ENCODE measurements around the gene ALAS1.
"Not testable (repeated sequence)": the region's sequence is repeated elsewhere in the genome, so short reads cannot be mapped to it uniquely, and the experiment has no call there.

The ALAS1 gene

GRCh38 chr3:52178126-52178525, 19.8 kb upstream of the ALAS1 start:
- H3K9ac ChIP-seq (ENCODE audit: low read length); H3K4me3 ChIP-seq (ENCODE audit: low read depth in 1 of 2, low read length in 2 of 2); H3K27ac ChIP-seq (ENCODE audit: low read depth, low read length): not testable (repeated sequence)

GRCh38 chr3:52178537-52178936, 19.4 kb upstream of the ALAS1 start:
- H3K4me1 ChIP-seq (ENCODE audit: insufficient read depth, low read length) = no peaks in the 10 kb centered on the region
- no peaks in the 10 kb centered on the region for H3K36me3 ChIP-seq (ENCODE audit: insufficient read depth, low read length)
- no peak overlapping the region for H3K27ac ChIP-seq (ENCODE audit: low read depth, low read length)
- no peaks in the 10 kb centered on the region for H3K27me3 ChIP-seq (ENCODE audit: control insufficient read depth in 1 of 2, insufficient read depth in 2 of 2, low read length in 2 of 2)
- no peaks in the 10 kb centered on the region for H3K9me3 ChIP-seq (ENCODE audit: low read length)
- no peak overlapping the region for H3K4me3 ChIP-seq (ENCODE audit: low read depth in 1 of 2, low read length in 2 of 2)
- H3K9ac ChIP-seq (ENCODE audit: low read length) = no peak overlapping the region

More at GRCh38 chr3:52178126-52178525, 19.8 kb upstream of the ALAS1 start:
- not testable (repeated sequence) for H3K4me1 ChIP-seq (ENCODE audit: insufficient read depth, low read length); H3K27me3 ChIP-seq (ENCODE audit: control insufficient read depth in 1 of 2, insufficient read depth in 2 of 2, low read length in 2 of 2); H3K36me3 ChIP-seq (ENCODE audit: insufficient read depth, low read length); H3K9me3 ChIP-seq (ENCODE audit: low read length)

DNA sequence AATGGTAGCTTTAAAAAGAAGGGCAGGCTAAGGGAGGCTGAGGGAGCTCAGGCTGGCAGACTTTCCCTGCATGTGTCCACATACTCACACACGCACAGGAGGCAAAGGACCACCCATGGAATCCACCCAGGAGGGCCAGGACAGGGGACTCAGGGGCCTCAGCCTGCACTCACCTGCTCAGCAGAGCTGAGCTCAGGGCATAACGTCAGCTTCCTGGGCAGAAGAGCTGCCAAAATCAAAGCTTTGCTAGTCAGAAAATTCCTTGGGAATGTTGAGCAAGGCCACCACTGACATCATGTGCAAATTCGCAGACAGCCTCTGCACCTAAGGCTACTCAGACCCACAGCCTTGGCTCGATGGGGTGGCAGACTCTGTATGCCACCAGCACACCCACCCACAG, 16.4 kb upstream of the ALAS1 start:
- Histone ChIP-seq H3K9ac (ENCODE audit: low read length) (no peak overlapping the region), H3K36me3 (ENCODE audit: insufficient read depth, low read length) (no peaks in the 10 kb centered on the region), H3K9me3 (ENCODE audit: low read length) (no peaks in the 10 kb centered on the region), H3K27me3 (ENCODE audit: control insufficient read depth in 1 of 2, insufficient read depth in 2 of 2, low read length in 2 of 2) (no peaks in the 10 kb centered on the region), H3K27ac (ENCODE audit: low read depth, low read length) (no peak overlapping the region), H3K4me1 (ENCODE audit: insufficient read depth, low read length) (no peaks in the 10 kb centered on the region), H3K4me3 (ENCODE audit: low read depth in 1 of 2, low read length in 2 of 2) (no peak overlapping the region)

DNA sequence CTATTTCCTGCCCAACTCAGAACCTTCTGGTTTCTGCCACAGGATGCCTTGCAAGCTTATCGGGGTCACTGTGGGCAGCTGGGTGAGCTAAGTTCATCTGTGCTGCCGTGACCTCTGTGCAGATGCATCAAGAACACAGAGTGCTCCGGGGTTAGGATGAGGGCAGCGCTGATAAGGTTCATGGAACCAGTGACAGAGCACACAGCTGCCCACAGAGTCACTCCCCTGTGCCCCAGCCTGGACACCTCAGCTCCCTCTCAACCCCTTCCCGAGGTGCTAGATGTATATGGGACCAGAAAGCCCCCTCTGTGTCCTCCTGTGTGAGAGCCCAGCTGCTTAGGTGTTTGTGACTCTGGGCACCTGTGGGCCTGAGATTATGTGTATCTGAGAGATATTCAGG, 15.8 kb upstream of the ALAS1 start:
- Histone ChIP-seq H3K9ac (ENCODE audit: low read length) (no peak overlapping the region), H3K27me3 (ENCODE audit: control insufficient read depth in 1 of 2, insufficient read depth in 2 of 2, low read length in 2 of 2) (no peaks in the 10 kb centered on the region), H3K9me3 (ENCODE audit: low read length) (no peaks in the 10 kb centered on the region), H3K4me3 (ENCODE audit: low read depth in 1 of 2, low read length in 2 of 2) (no peak overlapping the region), H3K36me3 (ENCODE audit: insufficient read depth, low read length) (no peaks in the 10 kb centered on the region), H3K27ac (ENCODE audit: low read depth, low read length) (no peak overlapping the region), H3K4me1 (ENCODE audit: insufficient read depth, low read length) (no peaks in the 10 kb centered on the region)

GRCh38 chr3:52182691-52183090, 15.3 kb upstream of the ALAS1 start:
- Histone ChIP-seq H3K4me1 (ENCODE audit: insufficient read depth, low read length) (no peaks in the 10 kb centered on the region), H3K27ac (ENCODE audit: low read depth, low read length) (no peak overlapping the region), H3K27me3 (ENCODE audit: control insufficient read depth in 1 of 2, insufficient read depth in 2 of 2, low read length in 2 of 2) (no peaks in the 10 kb centered on the region), H3K9me3 (ENCODE audit: low read length) (no peaks in the 10 kb centered on the region), H3K36me3 (ENCODE audit: insufficient read depth, low read length) (no peaks in the 10 kb centered on the region), H3K4me3 (ENCODE audit: low read depth in 1 of 2, low read length in 2 of 2) (no peak overlapping the region), H3K9ac (ENCODE audit: low read length) (no peak overlapping the region)

GRCh38 chr3:52183786-52184445, 14.0 kb upstream of the ALAS1 start:
- Histone ChIP-seq H3K27ac (ENCODE audit: low read depth, low read length) (no peak overlapping the region), H3K4me3 (ENCODE audit: low read depth in 1 of 2, low read length in 2 of 2) (no peak overlapping the region), H3K4me1 (ENCODE audit: insufficient read depth, low read length) (no peaks in the 10 kb centered on the region), H3K9ac (ENCODE audit: low read length) (no peak overlapping the region), H3K27me3 (ENCODE audit: control insufficient read depth in 1 of 2, insufficient read depth in 2 of 2, low read length in 2 of 2) (no peaks in the 10 kb centered on the region), H3K36me3 (ENCODE audit: insufficient read depth, low read length) (no peaks in the 10 kb centered on the region), H3K9me3 (ENCODE audit: low read length) (no peaks in the 10 kb centered on the region)

GRCh38 chr3:52184690-52185089, 13.3 kb upstream of the ALAS1 start:
- no peaks in the 10 kb centered on the region for H3K4me1 ChIP-seq (ENCODE audit: insufficient read depth, low read length)

DNA sequence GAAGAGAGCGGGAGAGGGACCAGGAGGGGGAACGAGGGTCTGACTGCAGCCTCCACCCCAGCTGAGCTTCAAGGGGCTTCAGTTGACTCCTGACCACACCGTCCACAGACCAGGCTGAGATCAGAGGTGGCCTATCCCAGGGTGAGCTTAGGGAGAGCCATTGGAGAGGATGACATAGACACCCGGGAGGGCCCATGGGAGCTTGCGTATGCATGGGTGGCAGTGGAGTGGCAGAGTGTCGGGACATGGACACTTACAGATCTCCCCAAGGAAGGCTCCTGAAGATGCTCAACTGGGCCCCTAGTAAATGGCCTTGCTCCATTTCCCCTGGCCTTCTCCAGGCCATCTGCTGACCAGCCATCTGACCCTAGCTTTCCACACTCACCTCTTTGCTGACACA, 12.6 kb upstream of the ALAS1 start:
- Histone ChIP-seq H3K27ac (ENCODE audit: low read depth, low read length) (no peak overlapping the region), H3K36me3 (ENCODE audit: insufficient read depth, low read length) (no peaks in the 10 kb centered on the region)

More at GRCh38 chr3:52184690-52185089, 13.3 kb upstream of the ALAS1 start:
- no peak overlapping the region for H3K27ac ChIP-seq (ENCODE audit: low read depth, low read length)
- H3K9ac ChIP-seq (ENCODE audit: low read length) = no peak overlapping the region
- no peaks in the 10 kb centered on the region for H3K27me3 ChIP-seq (ENCODE audit: control insufficient read depth in 1 of 2, insufficient read depth in 2 of 2, low read length in 2 of 2)
- H3K9me3 ChIP-seq (ENCODE audit: low read length) = no peaks in the 10 kb centered on the region
- no peak overlapping the region for H3K4me3 ChIP-seq (ENCODE audit: low read depth in 1 of 2, low read length in 2 of 2)
- no peaks in the 10 kb centered on the region for H3K36me3 ChIP-seq (ENCODE audit: insufficient read depth, low read length)

GRCh38 chr3:52185837-52186236, 12.1 kb upstream of the ALAS1 start:
- Histone ChIP-seq H3K27ac (ENCODE audit: low read depth, low read length) (no peak overlapping the region), H3K9ac (ENCODE audit: low read length) (no peak overlapping the region), H3K4me1 (ENCODE audit: insufficient read depth, low read length) (peaks cover 10% of the 10 kb centered on the region), H3K27me3 (ENCODE audit: control insufficient read depth in 1 of 2, insufficient read depth in 2 of 2, low read length in 2 of 2) (no peaks in the 10 kb centered on the region), H3K36me3 (ENCODE audit: insufficient read depth, low read length) (no peaks in the 10 kb centered on the region), H3K4me3 (ENCODE audit: low read depth in 1 of 2, low read length in 2 of 2) (no peak overlapping the region), H3K9me3 (ENCODE audit: low read length) (no peaks in the 10 kb centered on the region)

More for the DNA sequence above, 12.6 kb upstream of the ALAS1 start:
- Histone ChIP-seq H3K4me3 (ENCODE audit: low read depth in 1 of 2, low read length in 2 of 2) (no peak overlapping the region), H3K9ac (ENCODE audit: low read length) (no peak overlapping the region), H3K9me3 (ENCODE audit: low read length) (no peaks in the 10 kb centered on the region), H3K4me1 (ENCODE audit: insufficient read depth, low read length) (peaks cover 5% of the 10 kb centered on the region), H3K27me3 (ENCODE audit: control insufficient read depth in 1 of 2, insufficient read depth in 2 of 2, low read length in 2 of 2) (no peaks in the 10 kb centered on the region)

DNA sequence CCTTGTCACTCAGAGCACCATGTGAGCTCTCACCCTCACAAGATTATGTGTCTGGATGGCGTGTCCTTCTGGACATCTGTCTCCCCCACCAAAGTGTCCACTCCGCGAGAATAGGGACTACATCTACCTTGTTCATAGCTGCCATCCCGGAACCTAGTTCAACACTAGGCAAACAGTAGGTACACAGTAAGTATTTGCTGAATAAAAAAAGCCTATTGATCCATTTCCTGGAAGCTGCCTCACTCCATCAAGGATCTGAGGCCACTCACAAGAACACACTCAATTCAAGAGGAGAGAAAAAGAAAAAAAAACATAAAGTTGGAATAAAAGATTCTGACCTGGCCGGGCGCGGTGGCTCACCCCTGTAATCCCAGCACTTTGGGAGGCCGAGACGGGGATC, 11.2 kb upstream of the ALAS1 start:
- H3K27me3 ChIP-seq (ENCODE audit: control insufficient read depth in 1 of 2, insufficient read depth in 2 of 2, low read length in 2 of 2) = no peaks in the 10 kb centered on the region
- H3K9ac ChIP-seq (ENCODE audit: low read length) = no peak overlapping the region
- no peaks in the 10 kb centered on the region for H3K9me3 ChIP-seq (ENCODE audit: low read length)
- peaks cover 11% of the 10 kb centered on the region for H3K4me1 ChIP-seq (ENCODE audit: insufficient read depth, low read length)
- H3K36me3 ChIP-seq (ENCODE audit: insufficient read depth, low read length) = no peaks in the 10 kb centered on the region
- no peak overlapping the region for H3K27ac ChIP-seq (ENCODE audit: low read depth, low read length)
- H3K4me3 ChIP-seq (ENCODE audit: low read depth in 1 of 2, low read length in 2 of 2) = no peak overlapping the region

GRCh38 chr3:52188556-52188955, 9.4 kb upstream of the ALAS1 start:
- no peak overlapping the region for H3K9ac ChIP-seq (ENCODE audit: low read length)
- H3K36me3 ChIP-seq (ENCODE audit: insufficient read depth, low read length) = no peaks in the 10 kb centered on the region
- H3K27me3 ChIP-seq (ENCODE audit: control insufficient read depth in 1 of 2, insufficient read depth in 2 of 2, low read length in 2 of 2) = no peaks in the 10 kb centered on the region
- H3K4me1 ChIP-seq (ENCODE audit: insufficient read depth, low read length) = peaks cover 11% of the 10 kb centered on the region
- H3K9me3 ChIP-seq (ENCODE audit: low read length) = no peaks in the 10 kb centered on the region
- no peak overlapping the region for H3K27ac ChIP-seq (ENCODE audit: low read depth, low read length)
- H3K4me3 ChIP-seq (ENCODE audit: low read depth in 1 of 2, low read length in 2 of 2) = no peak overlapping the region

GRCh38 chr3:52190294-52191074, 7.5 kb upstream of the ALAS1 start:
- peaks cover 25% of the 10 kb centered on the region for H3K4me1 ChIP-seq (ENCODE audit: insufficient read depth, low read length)
- no peak overlapping the region for H3K9ac ChIP-seq (ENCODE audit: low read length)
- no peak overlapping the region for H3K4me3 ChIP-seq (ENCODE audit: low read depth in 1 of 2, low read length in 2 of 2)
- peak overlapping the region; percentile 1 for H3K27ac ChIP-seq (ENCODE audit: low read depth, low read length)
- H3K9me3 ChIP-seq (ENCODE audit: low read length) = no peaks in the 10 kb centered on the region
- no peaks in the 10 kb centered on the region for H3K36me3 ChIP-seq (ENCODE audit: insufficient read depth, low read length)
- H3K27me3 ChIP-seq (ENCODE audit: control insufficient read depth in 1 of 2, insufficient read depth in 2 of 2, low read length in 2 of 2) = no peaks in the 10 kb centered on the region
